MM.1S (cell line): ENCODE measurements around the gene STAP1.

Experiments used
- CTCF ChIP-seq: fragments of 300-600 bp; sonication (generic); IDR thresholded peaks from 2 replicates; pipeline ENCODE4 v1.5.1; 2016; ENCODE audit warnings: antibody characterized with exemption, low read length, mixed read lengths
- EZH2 ChIP-seq: fragments of 300-600 bp; sonication (generic); optimal IDR thresholded peaks from 2 replicates; pipeline ENCODE3; 2017; ENCODE audit warnings: low read depth, mild to moderate bottlenecking, antibody characterized with exemption, low read length, mixed read lengths
- EZH2phosphoT487 ChIP-seq: fragments of 300-600 bp; sonication (generic); IDR thresholded peaks from 2 replicates; pipeline ENCODE4 v1.6.1; 2018; ENCODE audit warnings: antibody characterized with exemption, low read length

- TF ChIP-seq CTCF (no peak), EZH2 (no peak), EZH2phosphoT487 (no peak)
These were observed 58.0 kb downstream of the STAP1 start for GRCh38 chr4:67616478-67616877.
